ENCODE data around the gene ELMO1. TPM values are rescaled to one million over a fixed set of nuclear protein-coding genes. Genes with fewer than 3 reads are reported as not detected.

The ELMO1 gene
- total RNA-seq, 1 experiment from 2014 or later, result not detected

- Histone ChIP-seq H3K4me3 (ENCODE audit: low read length) (no peak overlapping the region), H3K79me2 (ENCODE audit: low read length) (no peaks in the 10 kb centered on the region), H3K27ac (ENCODE audit: low read length) (no peak overlapping the region), H2AFZ (ENCODE audit: low read length) (no peak overlapping the region), H3F3A (ENCODE audit: low read length, unreplicated experiment) (no peaks in the 10 kb centered on the region), H3K36me3 (ENCODE audit: low read depth, low read length) (no peaks in the 10 kb centered on the region), H3K9me3 (ENCODE audit: low read length) (no peaks in the 10 kb centered on the region), H3K27me3 (ENCODE audit: low read length) (peaks cover 57% of the 10 kb centered on the region), H3K9me2 (replicated peaks; ENCODE audit: low read length) (no peaks in the 10 kb centered on the region), H3K9ac (ENCODE audit: low read length) (no peak overlapping the region), H3K4me2 (ENCODE audit: low read length) (no peak overlapping the region), H4K20me1 (ENCODE audit: low read length) (no peaks in the 10 kb centered on the region), H3K4me1 (ENCODE audit: insufficient read depth, low read length) (no peaks in the 10 kb centered on the region)
- BruUV-seq (replicated peaks), result no TSS peak
- ATAC-seq, result no peak
- ChIA-PET POLR2A (ENCODE audit: unreplicated experiment) (no interaction called here), CTCF (no interaction called here)
- intact Hi-C loops (cut with micrococcal nuclease), result no loop called here
- no peak for TF ChIP-seq EZH2phosphoT487 (IDR thresholded peaks at IDR 0.05; ENCODE audit: borderline replicate concordance, low read length)
- TF ChIP-seq CTCF (conservative IDR thresholded peaks at IDR 0.05; ENCODE audit: low read depth, low read length), result no peak
- no peak for TF ChIP-seq EZH2 (IDR thresholded peaks at IDR 0.05; ENCODE audit: low read length, unreplicated experiment)
- DNase-seq, result no peak
Measured at GRCh38 chr7:37016064-37016878, 432.4 kb downstream of the ELMO1 start.

DNA sequence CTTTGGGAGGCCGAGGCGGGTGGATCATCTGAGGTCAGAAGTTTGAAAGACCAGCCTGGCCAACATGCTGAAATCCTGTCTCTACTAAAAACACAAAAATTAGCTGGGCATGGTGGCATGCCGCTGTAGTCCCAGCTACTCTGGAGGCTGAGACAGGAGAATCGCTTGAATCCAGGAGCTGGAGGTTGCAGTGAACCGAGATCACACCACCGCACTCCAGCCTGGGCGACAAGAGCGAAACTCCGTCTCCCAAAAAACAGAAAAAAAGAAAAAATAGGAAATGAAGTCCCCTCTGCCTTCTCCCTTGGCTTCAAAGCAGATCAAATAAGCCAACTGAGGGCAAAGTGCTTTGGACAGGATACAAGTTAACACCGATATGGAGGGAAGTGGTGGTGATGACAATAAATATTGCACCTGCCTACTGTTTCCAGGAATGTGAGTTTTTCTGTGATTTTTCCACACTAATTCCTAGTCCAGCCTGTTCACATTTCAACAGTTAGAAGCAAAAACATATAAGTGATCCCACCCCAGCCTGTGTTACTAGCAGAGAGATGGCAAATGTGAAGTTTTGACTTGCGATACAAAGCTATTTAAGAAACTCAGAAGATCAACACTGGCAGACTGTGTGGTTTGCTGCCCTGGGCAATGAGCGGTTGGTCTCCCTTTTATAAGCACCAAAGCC, 433.2 kb downstream of the ELMO1 start:
- no peaks in the 10 kb centered on the region for H3K9me3 ChIP-seq (ENCODE audit: low read length)
- CTCF ChIA-PET, result no interaction called here
- TF ChIP-seq EZH2phosphoT487 (IDR thresholded peaks at IDR 0.05; ENCODE audit: borderline replicate concordance, low read length) (no peak), CTCF (conservative IDR thresholded peaks at IDR 0.05; ENCODE audit: low read depth, low read length) (no peak), EZH2 (IDR thresholded peaks at IDR 0.05; ENCODE audit: low read length, unreplicated experiment) (no peak)
- no peak overlapping the region for H3K4me2 ChIP-seq (ENCODE audit: low read length)
- intact Hi-C loops (cut with micrococcal nuclease), result no loop called here
- no peak for DNase-seq
- POLR2A ChIA-PET (ENCODE audit: unreplicated experiment), result no interaction called here
- no peak for ATAC-seq
- no peaks in the 10 kb centered on the region for H3K36me3 ChIP-seq (ENCODE audit: low read depth, low read length)
- H3K4me3 ChIP-seq (ENCODE audit: low read length), result no peak overlapping the region
- H3K27me3 ChIP-seq (ENCODE audit: low read length), result peaks cover 63% of the 10 kb centered on the region
- no peak overlapping the region for H3K9ac ChIP-seq (ENCODE audit: low read length)
- H3K79me2 ChIP-seq (ENCODE audit: low read length), result no peaks in the 10 kb centered on the region
- H4K20me1 ChIP-seq (ENCODE audit: low read length), result no peaks in the 10 kb centered on the region
- H3K4me1 ChIP-seq (ENCODE audit: insufficient read depth, low read length), result no peaks in the 10 kb centered on the region
- no peak overlapping the region for H2AFZ ChIP-seq (ENCODE audit: low read length)
- BruUV-seq (replicated peaks), result no TSS peak
- no peaks in the 10 kb centered on the region for H3K9me2 ChIP-seq (replicated peaks; ENCODE audit: low read length)
- H3F3A ChIP-seq (ENCODE audit: low read length, unreplicated experiment), result no peaks in the 10 kb centered on the region
- no peak overlapping the region for H3K27ac ChIP-seq (ENCODE audit: low read length)

DNA sequence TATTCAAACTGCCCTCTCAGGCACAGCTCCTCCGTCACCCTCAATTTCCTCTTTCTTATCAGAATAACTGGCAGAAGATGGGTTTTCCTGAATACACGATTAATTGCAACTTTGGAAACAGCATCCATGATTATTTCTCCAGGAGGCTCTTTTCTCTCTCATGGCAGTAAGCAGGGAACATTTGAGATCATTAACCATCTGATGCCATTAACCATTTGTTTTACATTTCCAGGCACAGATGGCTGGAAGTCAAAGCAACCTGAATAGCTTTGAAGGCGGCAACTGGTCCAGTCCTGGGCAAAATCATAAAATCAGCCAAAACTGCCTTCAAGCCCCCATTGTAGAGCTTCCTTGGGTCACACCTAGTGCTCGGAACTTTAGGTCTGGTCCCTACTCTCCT, 434.9 kb downstream of the ELMO1 start:
- H4K20me1 ChIP-seq (ENCODE audit: low read length), result no peaks in the 10 kb centered on the region
- ATAC-seq (no peak), DNase-seq (no peak)
- no TSS peak for BruUV-seq (replicated peaks)
- H3K4me1 ChIP-seq (ENCODE audit: insufficient read depth, low read length), result no peaks in the 10 kb centered on the region
- ChIA-PET CTCF (no interaction called here), POLR2A (ENCODE audit: unreplicated experiment) (no interaction called here)
- no peaks in the 10 kb centered on the region for H3K36me3 ChIP-seq (ENCODE audit: low read depth, low read length)
- no peak overlapping the region for H3K9ac ChIP-seq (ENCODE audit: low read length)
- H2AFZ ChIP-seq (ENCODE audit: low read length), result no peak overlapping the region
- TF ChIP-seq EZH2 (IDR thresholded peaks at IDR 0.05; ENCODE audit: low read length, unreplicated experiment) (no peak), CTCF (conservative IDR thresholded peaks at IDR 0.05; ENCODE audit: low read depth, low read length) (no peak), EZH2phosphoT487 (IDR thresholded peaks at IDR 0.05; ENCODE audit: borderline replicate concordance, low read length) (no peak)
- H3K9me2 ChIP-seq (replicated peaks; ENCODE audit: low read length), result no peaks in the 10 kb centered on the region
- peaks cover 69% of the 10 kb centered on the region for H3K27me3 ChIP-seq (ENCODE audit: low read length)
- no peak overlapping the region for H3K4me3 ChIP-seq (ENCODE audit: low read length)
- intact Hi-C loops (cut with micrococcal nuclease), result no loop called here
- no peak overlapping the region for H3K4me2 ChIP-seq (ENCODE audit: low read length)
- no peaks in the 10 kb centered on the region for H3K9me3 ChIP-seq (ENCODE audit: low read length)
- H3F3A ChIP-seq (ENCODE audit: low read length, unreplicated experiment), result no peaks in the 10 kb centered on the region
- H3K27ac ChIP-seq (ENCODE audit: low read length), result no peak overlapping the region
- no peaks in the 10 kb centered on the region for H3K79me2 ChIP-seq (ENCODE audit: low read length)
